ENCODE results near the gene TMEM175.

DNA sequence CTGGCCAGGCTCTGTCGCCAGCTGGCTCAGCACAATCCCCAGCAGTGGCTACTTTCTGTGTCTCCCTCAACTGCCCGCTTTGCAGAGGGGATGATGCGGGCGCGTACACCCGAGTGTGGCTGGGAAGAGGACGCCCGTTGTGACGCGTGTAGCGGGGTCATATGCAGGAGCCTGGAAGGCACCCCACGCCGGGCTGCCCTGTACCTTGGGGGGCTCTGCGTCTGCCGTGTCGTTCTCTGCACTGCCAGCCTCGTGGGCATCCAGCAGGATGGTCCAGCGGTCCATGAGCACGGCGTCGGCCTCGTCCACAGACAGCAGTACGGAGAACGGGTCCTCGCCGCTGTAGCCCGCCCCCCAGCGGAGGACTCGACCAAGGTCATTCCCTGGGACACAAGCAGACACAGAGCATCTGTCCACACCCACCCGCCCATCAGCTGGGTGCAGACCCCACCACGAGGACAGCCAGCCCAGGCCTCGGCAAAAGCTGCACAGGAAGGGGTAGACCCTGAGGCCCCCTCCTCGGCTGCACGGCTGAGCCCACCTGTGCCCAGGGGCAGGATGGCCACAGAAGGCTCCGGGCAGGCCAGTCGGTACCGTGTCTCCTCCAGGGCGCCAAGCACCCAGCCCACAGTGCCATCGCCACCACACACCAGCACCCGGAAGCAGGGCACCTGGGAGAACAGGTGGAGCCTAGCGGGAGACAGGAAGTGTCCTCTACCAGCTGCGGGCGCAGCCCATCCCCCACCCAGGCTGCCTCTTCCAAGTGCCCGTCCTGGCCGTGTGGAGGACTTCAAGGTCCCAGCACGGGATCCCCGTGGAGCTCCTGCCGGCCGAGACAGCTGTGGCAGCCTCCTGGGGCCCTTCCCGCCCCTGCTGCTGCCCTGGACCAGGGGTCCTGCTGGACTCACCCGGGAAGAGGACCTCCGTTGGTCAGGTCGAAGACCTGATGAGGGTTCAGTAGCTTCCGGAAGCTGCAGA lies 30.3 kb downstream of the TMEM175 start:
- TF ChIP-seq CTCF (IDR thresholded peaks at IDR 0.05; ENCODE audit: low read depth, low read length) (no peak), EZH2phosphoT487 (IDR thresholded peaks at IDR 0.05; ENCODE audit: low read depth) (no peak)
